GM12878 (cell line): Measurements from ENCODE around the gene CACNG5. TPM values are rescaled to one million over a fixed set of nuclear protein-coding genes. Genes with fewer than 3 reads are reported as not detected.

Experiments
- ATAC-seq: fragments of 200-7000 bp; cut with Tn5 transposase; 3 replicates; pipeline ENCODE4 v1.9.1; 2020; ENCODE audit warnings: mild to moderate bottlenecking, moderate library complexity
- BruUV-seq: library from RNA; stranded (reverse); fragments of 400-500 nt; replicated peaks from 2 replicates; lab custom pipeline; 2021; lab: Mats Ljungman, UMichigan
- CTCF ChIA-PET: fragments of 300-600 bp; sonication (Branson Sonifier 250); formaldehyde crosslinking; extraction: SDS; loops from one replicate; lab custom pipeline; 2021; ENCODE audit warnings: inconsistent platforms; lab: Yijun Ruan, JAX
- POLR2A ChIA-PET: fragments of 350-600 bp; formaldehyde crosslinking; extraction: SDS; loops from one replicate; lab custom pipeline; 2021; ENCODE audit warnings: inconsistent platforms; lab: Charles Lee
- RAD21 ChIA-PET: fragments of 300-600 bp; sonication (Branson Sonifier 250); formaldehyde crosslinking; loops from one replicate; lab custom pipeline; 2023; ENCODE audit warnings: antibody characterized with exemption; ENCODE audit not compliant: unreplicated experiment; lab: Charles Lee
- SMC1A ChIA-PET: fragments of 300-600 bp; sonication (Branson Sonifier 250); formaldehyde crosslinking; loops from one replicate; lab custom pipeline; 2023; ENCODE audit not compliant: unreplicated experiment, uncharacterized antibody; lab: Charles Lee
- DNase-seq: peaks from one replicate; pipeline ENCODE4 v3.0.0-alpha.2; 2011; ENCODE audit warnings: low read depth, low spot score
- FAIRE-seq: peaks from 3 replicates; lab custom pipeline; 2011; peaks lifted over from hg19 to GRCh38; lab: Jason Lieb, UNC
- H2AFZ ChIP-seq: 2 replicates; pipeline ENCODE4 v1.6.0; 2011; ENCODE audit warnings: low read depth, low read length, control low read depth; ENCODE audit not compliant: control insufficient read depth
- H3K27ac ChIP-seq: 2 replicates; pipeline ENCODE4 v1.5.1; 2011; ENCODE audit warnings: control low read depth; ENCODE audit not compliant: control insufficient read depth, insufficient read depth
- H3K27me3 ChIP-seq, 2 experiments: replicated peaks in 1 of 2; 2 replicates each; pipeline versions ENCODE4 v1.6.0 to v1.6.1; 2011; ENCODE audit warnings: low read length in 1 of 2; ENCODE audit not compliant: control insufficient read depth in 2 of 2, insufficient read depth in 2 of 2
- H3K36me3 ChIP-seq, 2 experiments: 2 replicates each; pipeline ENCODE4 v1.5.1; 2011; ENCODE audit warnings: low read length in 1 of 2; ENCODE audit not compliant: control insufficient read depth in 2 of 2, insufficient read depth in 2 of 2
- H3K4me1 ChIP-seq: 2 replicates; pipeline ENCODE4 v1.6.1; 2011; ENCODE audit warnings: mild to moderate bottlenecking, low read length, moderate library complexity, mixed read lengths; ENCODE audit not compliant: control insufficient read depth, insufficient read depth
- H3K4me2 ChIP-seq: 2 replicates; pipeline ENCODE4 v1.6.0; 2011; ENCODE audit warnings: control low read depth; ENCODE audit not compliant: control insufficient read depth, insufficient read depth
- H3K4me3 ChIP-seq: fragments of 200-600 bp; sonication (generic); 2 replicates; pipeline ENCODE4 v1.5.1; 2016
- H3K79me2 ChIP-seq: 2 replicates; pipeline ENCODE4 v1.6.0; 2011; ENCODE audit warnings: low read length; ENCODE audit not compliant: control insufficient read depth, insufficient read depth
- H3K9ac ChIP-seq: 2 replicates; pipeline ENCODE4 v1.8.0; 2011; ENCODE audit warnings: low read length, control low read depth, mixed read lengths; ENCODE audit not compliant: control insufficient read depth, insufficient read depth
- H3K9me3 ChIP-seq: replicated peaks from 3 replicates; pipeline ENCODE4 v1.5.1; 2011; ENCODE audit warnings: mild to moderate bottlenecking, low read length; ENCODE audit not compliant: control insufficient read depth, insufficient read depth
- H4K20me1 ChIP-seq: 2 replicates; pipeline ENCODE4 v1.6.0; 2011; ENCODE audit not compliant: control insufficient read depth, insufficient read depth
- CBX5 ChIP-seq: sonication (generic); IDR thresholded peaks from 2 replicates; pipeline ENCODE4 v1.6.1; 2016; ENCODE audit warnings: low read depth, moderate library complexity, mild to moderate bottlenecking, inconsistent platforms
- CEBPB ChIP-seq, 2 experiments: fragments of 150-350 bp in 1 of 2; IDR thresholded peaks; 2 replicates each; pipeline ENCODE4 v1.6.1; 2012 to 2014; ENCODE audit warnings: low read depth in 2 of 2, low read length in 2 of 2, borderline replicate concordance in 1 of 2, inconsistent platforms in 1 of 2
- EP300 ChIP-seq, 2 experiments: fragments of 150-350 bp in 1 of 2; IDR thresholded peaks; 2 replicates each; pipeline ENCODE4 v1.6.1; 2011 to 2012; ENCODE audit warnings: low read depth in 2 of 2, low read length in 2 of 2, borderline replicate concordance in 1 of 2, improper control_type of control experiment in 1 of 2, inconsistent platforms in 1 of 2; ENCODE audit not compliant: control insufficient read depth in 1 of 2
- FOS ChIP-seq: IDR thresholded peaks from 3 replicates; pipeline ENCODE4 v1.6.1; 2011; ENCODE audit warnings: borderline replicate concordance; ENCODE audit not compliant: insufficient read length; ENCODE audit errors: extremely low read depth
- HDAC2 ChIP-seq: fragments of 200-600 bp; sonication (generic); IDR thresholded peaks from 2 replicates; pipeline ENCODE4 v1.6.1; 2017
- MYC ChIP-seq: IDR thresholded peaks from 2 replicates; pipeline ENCODE4 v1.6.1; 2011; ENCODE audit warnings: mild to moderate bottlenecking, low read length, moderate library complexity, inconsistent platforms; ENCODE audit not compliant: insufficient read depth, insufficient replicate concordance, insufficient read length, severe bottlenecking
- RFX5 ChIP-seq: IDR thresholded peaks from 2 replicates; pipeline ENCODE4 v1.6.1; 2011; ENCODE audit warnings: low read depth, low read length, improper control_type of control experiment
- SRF ChIP-seq, 2 experiments: IDR thresholded peaks; 2 replicates each; pipeline ENCODE4 v1.6.1; 2011; ENCODE audit warnings: low read depth in 2 of 2, low read length in 2 of 2, mild to moderate bottlenecking in 1 of 2, moderate library complexity in 1 of 2
- TARDBP ChIP-seq: IDR thresholded peaks from 2 replicates; pipeline ENCODE4 v1.6.1; 2016; ENCODE audit warnings: borderline replicate concordance
- WGBS: methylation state at CpG from one replicate; pipeline ENCODE4 v1.1.6; 2016; ENCODE audit warnings: low lambda C conversion rate; ENCODE audit not compliant: insufficient replicate concordance, insufficient coverage; ENCODE audit errors: missing lambda C conversion rate; 5-methylcytosine and 5-hydroxymethylcytosine counted together
- in situ Hi-C: fragments of 300-500 bp; cut with MboI; formaldehyde crosslinking; loops from 9 replicates; pipeline ENCODE4 v1.14.3; 2018; ENCODE audit warnings: mixed read lengths
- intact Hi-C: fragments of 100-400 bp; cut with micrococcal nuclease; formaldehyde crosslinking; loops from one replicate; pipeline ENCODE4 v1.14.2; 2022; ENCODE audit not compliant: unreplicated experiment
- polyA plus RNA-seq, 11 experiments: library from polyadenylated mRNA; depleted of rRNA in 4 of 11; unstranded in 6 of 11; stranded (reverse) in 5 of 11; fragments of >200 nt; fragmentation: Nextera tagmentation in 4 of 11; fragmentation: Illumina TruSeq in 1 of 11; extraction: Ambion mirVana in 4 of 11; extraction: Trizol in 1 of 11; gene quantifications; 1 replicate in 1 of 11; 2 replicates in 10 of 11; pipeline versions ENCODE4 v1.2.1 to v1.2.3, GENCODE V29; 2011 to 2016; ENCODE audit warnings: inconsistent platforms in 2 of 11, missing spikeins in 2 of 11, low read depth in 1 of 11
- total RNA-seq, 4 experiments: library from RNA; depleted of rRNA in 3 of 4; stranded (reverse); fragments of >200 nt in 3 of 4; fragmentation: Illumina TruSeq in 1 of 4; extraction: Trizol in 1 of 4; gene quantifications; 2 replicates each; pipeline versions ENCODE4 v1.2.1 to v1.2.3, GENCODE V29; 2013 to 2021
- TF ChIP-seq, protein P1 (sequence below): IDR thresholded peaks from 2 replicates; pipeline ENCODE4 v1.6.1; 2011; ENCODE audit warnings: borderline replicate concordance, low read depth, mild to moderate bottlenecking, moderate library complexity, mixed read lengths, low read length; ENCODE audit not compliant: insufficient read depth; ENCODE audit errors: extremely low read length
- TF ChIP-seq, protein P2 (sequence below): fragments of 450-650 bp; IDR thresholded peaks from 2 replicates; pipeline ENCODE4 v1.6.1; 2014; ENCODE audit warnings: mild to moderate bottlenecking
- TF ChIP-seq, protein P3 (sequence below): IDR thresholded peaks from 2 replicates; pipeline ENCODE4 v1.6.1; 2011; ENCODE audit warnings: low read depth, low read length, improper control_type of control experiment, borderline replicate concordance

Gene CACNG5
- total and polyA plus RNA-seq, 10 of the 15 experiments (the other 5 are each of a cell fraction or from before 2014, with no cell fraction given), result not detected

DNA sequence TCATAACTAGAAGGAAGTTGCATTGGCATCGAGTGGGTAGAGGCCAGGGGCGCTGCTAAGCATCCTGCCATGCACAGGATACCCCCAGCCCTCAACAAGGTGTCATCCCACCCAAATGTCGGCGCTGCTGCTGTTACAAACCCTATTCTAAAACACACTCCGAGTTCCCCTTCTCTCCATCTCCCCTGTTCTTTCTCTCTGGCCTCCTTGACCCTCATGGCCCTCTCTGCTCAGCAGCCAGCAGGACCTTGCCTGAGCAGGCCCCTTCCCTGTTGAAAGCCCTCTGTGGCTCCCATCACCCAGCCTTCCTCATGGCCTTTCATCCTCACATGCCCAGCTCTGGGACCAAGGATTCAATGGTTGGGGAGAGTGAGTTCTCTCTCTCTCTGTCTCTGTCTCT, 22.3 kb upstream of the CACNG5 start:
- no peak for ATAC-seq
- no peaks in the 10 kb centered on the region for H3K79me2 ChIP-seq
- no peak overlapping the region for H2AFZ ChIP-seq
- ChIA-PET SMC1A (no interaction called here), POLR2A (no interaction called here), CTCF (no interaction called here), RAD21 (no interaction called here)
- H3K27me3 ChIP-seq, result 0 out of 4 replicates have a peak, but pooled peaks cover 0 to 2% of the 10 kb centered on the region in 2 experiments
- in situ Hi-C loops (no loop called here), intact Hi-C loops (no loop called here)
- FAIRE-seq, result no peak
- 21% methylated on average over 5 of the region's 5 CpGs for WGBS
- no peak overlapping the region for H3K4me2 ChIP-seq
- BruUV-seq, result no TSS peak
- H3K4me3 ChIP-seq, result no peak overlapping the region
- H3K9ac ChIP-seq, result no peak overlapping the region
- no peaks in the 10 kb centered on the region for H3K9me3 ChIP-seq
- no peaks in the 10 kb centered on the region for H4K20me1 ChIP-seq
- no peak overlapping the region for H3K27ac ChIP-seq
- no peaks in the 10 kb centered on the region for H3K4me1 ChIP-seq
- no peaks in the 10 kb centered on the region for H3K36me3 ChIP-seq
- DNase-seq, result no peak
- no peak for TF ChIP-seq RFX5
- no peak for TF ChIP-seq HDAC2
- no peak for TF ChIP-seq CEBPB (IDR thresholded peaks at IDR 0.05; ENCODE audit: borderline replicate concordance in 1 of 2, low read depth in 2 of 2, low read length in 2 of 2)
- TF ChIP-seq, all 136 proteins: peak for 0

DNA sequence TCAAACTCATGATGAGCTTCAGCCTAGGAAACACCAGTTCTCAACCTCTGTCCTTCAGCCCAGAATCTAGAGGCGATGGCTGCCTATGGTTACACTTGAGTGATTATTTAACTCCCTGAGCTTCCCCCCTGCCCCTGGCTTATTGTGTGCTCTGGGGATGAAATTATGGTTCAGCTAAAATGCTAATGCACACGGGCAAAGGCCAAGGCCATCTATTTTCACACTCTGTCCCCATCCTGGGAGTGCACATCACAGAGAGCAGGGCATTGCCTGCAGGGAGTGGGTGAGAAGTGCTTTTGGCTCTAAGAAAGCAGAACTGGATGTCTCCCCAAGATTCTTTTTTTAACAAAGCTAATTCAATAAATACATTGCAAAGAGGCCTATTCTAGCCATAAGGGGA, 21.6 kb upstream of the CACNG5 start:
- no peak for ATAC-seq
- in situ Hi-C loops, result no loop called here
- BruUV-seq, result no TSS peak
- no peak overlapping the region for H3K4me3 ChIP-seq
- no peak for DNase-seq
- FAIRE-seq, result no peak
- H3K9ac ChIP-seq, result no peak overlapping the region
- H2AFZ ChIP-seq, result no peak overlapping the region
- TF ChIP-seq, protein P1, sequence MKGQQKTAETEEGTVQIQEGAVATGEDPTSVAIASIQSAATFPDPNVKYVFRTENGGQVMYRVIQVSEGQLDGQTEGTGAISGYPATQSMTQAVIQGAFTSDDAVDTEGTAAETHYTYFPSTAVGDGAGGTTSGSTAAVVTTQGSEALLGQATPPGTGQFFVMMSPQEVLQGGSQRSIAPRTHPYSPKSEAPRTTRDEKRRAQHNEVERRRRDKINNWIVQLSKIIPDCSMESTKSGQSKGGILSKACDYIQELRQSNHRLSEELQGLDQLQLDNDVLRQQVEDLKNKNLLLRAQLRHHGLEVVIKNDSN, result no peak
- TF ChIP-seq, protein P2, sequence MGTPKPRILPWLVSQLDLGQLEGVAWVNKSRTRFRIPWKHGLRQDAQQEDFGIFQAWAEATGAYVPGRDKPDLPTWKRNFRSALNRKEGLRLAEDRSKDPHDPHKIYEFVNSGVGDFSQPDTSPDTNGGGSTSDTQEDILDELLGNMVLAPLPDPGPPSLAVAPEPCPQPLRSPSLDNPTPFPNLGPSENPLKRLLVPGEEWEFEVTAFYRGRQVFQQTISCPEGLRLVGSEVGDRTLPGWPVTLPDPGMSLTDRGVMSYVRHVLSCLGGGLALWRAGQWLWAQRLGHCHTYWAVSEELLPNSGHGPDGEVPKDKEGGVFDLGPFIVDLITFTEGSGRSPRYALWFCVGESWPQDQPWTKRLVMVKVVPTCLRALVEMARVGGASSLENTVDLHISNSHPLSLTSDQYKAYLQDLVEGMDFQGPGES, result no peak
- TF ChIP-seq, protein P3, sequence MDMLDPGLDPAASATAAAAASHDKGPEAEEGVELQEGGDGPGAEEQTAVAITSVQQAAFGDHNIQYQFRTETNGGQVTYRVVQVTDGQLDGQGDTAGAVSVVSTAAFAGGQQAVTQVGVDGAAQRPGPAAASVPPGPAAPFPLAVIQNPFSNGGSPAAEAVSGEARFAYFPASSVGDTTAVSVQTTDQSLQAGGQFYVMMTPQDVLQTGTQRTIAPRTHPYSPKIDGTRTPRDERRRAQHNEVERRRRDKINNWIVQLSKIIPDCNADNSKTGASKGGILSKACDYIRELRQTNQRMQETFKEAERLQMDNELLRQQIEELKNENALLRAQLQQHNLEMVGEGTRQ, result no peak
- no peak for TF ChIP-seq CEBPB (IDR thresholded peaks at IDR 0.05; ENCODE audit: borderline replicate concordance in 1 of 2, low read depth in 2 of 2, low read length in 2 of 2)
- no peak for TF ChIP-seq FOS
- TF ChIP-seq CBX5, result no peak
- TF ChIP-seq MYC, result no peak
- TF ChIP-seq TARDBP, result no peak
- no peak for TF ChIP-seq EP300 (IDR thresholded peaks at IDR 0.05; ENCODE audit: borderline replicate concordance in 1 of 2, control insufficient read depth in 1 of 2, low read depth in 2 of 2, low read length in 2 of 2)
- no peak for TF ChIP-seq SRF (IDR thresholded peaks at IDR 0.05; ENCODE audit: low read depth in 2 of 2, low read length in 2 of 2)
- ChIA-PET SMC1A (no interaction called here), POLR2A (no interaction called here), CTCF (no interaction called here), RAD21 (no interaction called here)
- no peaks in the 10 kb centered on the region; the same call in 2 of the 3 replicates for H3K9me3 ChIP-seq
- H3K4me2 ChIP-seq, result no peak overlapping the region
- no peaks in the 10 kb centered on the region for H3K36me3 ChIP-seq
- H3K27ac ChIP-seq, result no peak overlapping the region
- WGBS, result 0% methylated on average over 2 of the region's 2 CpGs
- H4K20me1 ChIP-seq, result no peaks in the 10 kb centered on the region
- H3K27me3 ChIP-seq, result 0 out of 4 replicates have a peak, but pooled peaks cover 0 to 2% of the 10 kb centered on the region in 2 experiments
- H3K4me1 ChIP-seq, result no peaks in the 10 kb centered on the region
- intact Hi-C loops, result no loop called here
- no peaks in the 10 kb centered on the region for H3K79me2 ChIP-seq
